ENCODE data around the gene MEIKIN.

The MEIKIN gene

DNA sequence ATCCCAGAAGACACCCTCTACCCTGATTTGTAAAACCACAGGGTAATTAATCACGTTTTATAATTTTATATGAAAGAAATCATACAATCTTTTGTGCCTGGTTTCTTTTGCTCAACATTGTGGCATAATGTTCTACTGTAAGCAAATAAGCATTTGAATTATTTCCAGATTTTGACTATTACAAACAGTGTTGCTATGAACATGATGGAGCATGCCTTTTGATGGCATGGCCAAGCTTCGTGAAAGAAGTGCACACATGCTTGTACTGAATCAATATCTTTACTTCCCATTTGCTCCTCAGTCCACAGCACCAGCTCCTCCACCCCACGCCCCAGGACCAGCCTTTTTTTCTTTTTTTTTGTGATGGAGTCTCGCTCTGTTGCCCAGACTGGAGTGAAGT, 36.1 kb upstream of the MEIKIN start:
- H3K4me1 ChIP-seq (ENCODE audit: low read length) = no peaks in the 10 kb centered on the region

DNA sequence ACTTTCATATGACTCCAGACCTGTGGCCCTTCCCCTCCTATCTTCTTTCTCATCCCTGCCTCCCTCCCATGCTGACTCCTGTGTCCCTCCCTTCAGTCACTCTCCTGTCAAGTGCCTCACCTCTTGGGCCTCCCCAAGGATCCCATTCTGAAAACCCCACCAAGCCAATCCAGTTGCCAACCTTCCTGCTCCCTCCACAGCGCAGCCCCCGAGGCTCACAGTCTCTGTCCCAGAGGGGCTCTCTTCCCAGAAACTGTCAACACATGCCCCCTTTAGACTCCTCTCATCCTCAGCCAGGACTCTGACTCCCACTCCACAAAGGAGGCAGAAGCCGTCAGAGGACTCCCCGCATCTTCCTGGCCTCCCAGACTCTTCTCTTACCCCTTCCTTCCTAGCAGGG, 35.2 kb upstream of the MEIKIN start:
- no peak for TF ChIP-seq EZH2phosphoT487 (IDR thresholded peaks at IDR 0.05; ENCODE audit: low read depth)
- TF ChIP-seq, protein P1, sequence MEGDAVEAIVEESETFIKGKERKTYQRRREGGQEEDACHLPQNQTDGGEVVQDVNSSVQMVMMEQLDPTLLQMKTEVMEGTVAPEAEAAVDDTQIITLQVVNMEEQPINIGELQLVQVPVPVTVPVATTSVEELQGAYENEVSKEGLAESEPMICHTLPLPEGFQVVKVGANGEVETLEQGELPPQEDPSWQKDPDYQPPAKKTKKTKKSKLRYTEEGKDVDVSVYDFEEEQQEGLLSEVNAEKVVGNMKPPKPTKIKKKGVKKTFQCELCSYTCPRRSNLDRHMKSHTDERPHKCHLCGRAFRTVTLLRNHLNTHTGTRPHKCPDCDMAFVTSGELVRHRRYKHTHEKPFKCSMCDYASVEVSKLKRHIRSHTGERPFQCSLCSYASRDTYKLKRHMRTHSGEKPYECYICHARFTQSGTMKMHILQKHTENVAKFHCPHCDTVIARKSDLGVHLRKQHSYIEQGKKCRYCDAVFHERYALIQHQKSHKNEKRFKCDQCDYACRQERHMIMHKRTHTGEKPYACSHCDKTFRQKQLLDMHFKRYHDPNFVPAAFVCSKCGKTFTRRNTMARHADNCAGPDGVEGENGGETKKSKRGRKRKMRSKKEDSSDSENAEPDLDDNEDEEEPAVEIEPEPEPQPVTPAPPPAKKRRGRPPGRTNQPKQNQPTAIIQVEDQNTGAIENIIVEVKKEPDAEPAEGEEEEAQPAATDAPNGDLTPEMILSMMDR (IDR thresholded peaks at IDR 0.05; ENCODE audit: low read depth, low read length) = no peak
- Histone ChIP-seq H3K79me2 (ENCODE audit: low read length) (no peaks in the 10 kb centered on the region), H3K9me3 (ENCODE audit: insufficient read depth, low read length) (no peaks in the 10 kb centered on the region), H4K20me1 (ENCODE audit: insufficient read depth, low read length) (no peaks in the 10 kb centered on the region), H3K9ac (ENCODE audit: low read length) (no peak overlapping the region), H3K4me2 (ENCODE audit: low read length) (no peak overlapping the region), H2AFZ (ENCODE audit: low read depth, low read length) (no peak overlapping the region), H3K27ac (ENCODE audit: low read length) (no peak overlapping the region), H3K36me3 (replicated peaks; ENCODE audit: low read depth, low read length) (no peaks in the 10 kb centered on the region), H3K4me1 (ENCODE audit: low read length) (no peaks in the 10 kb centered on the region), H3K4me3 (ENCODE audit: low read length) (no peak overlapping the region), H3K27me3 (ENCODE audit: low read depth, low read length) (peaks cover 2% of the 10 kb centered on the region; the same call in 1 of the 2 replicates)

More for the DNA sequence above, 36.1 kb upstream of the MEIKIN start:
- H3K27me3 ChIP-seq (ENCODE audit: low read depth, low read length) = peaks cover 2% of the 10 kb centered on the region; the same call in 1 of the 2 replicates
- no peak overlapping the region for H3K4me2 ChIP-seq (ENCODE audit: low read length)
- no peaks in the 10 kb centered on the region for H3K9me3 ChIP-seq (ENCODE audit: insufficient read depth, low read length)
- no peaks in the 10 kb centered on the region for H3K79me2 ChIP-seq (ENCODE audit: low read length)
- H2AFZ ChIP-seq (ENCODE audit: low read depth, low read length) = no peak overlapping the region
- no peaks in the 10 kb centered on the region for H3K36me3 ChIP-seq (replicated peaks; ENCODE audit: low read depth, low read length)
- no peak overlapping the region for H3K9ac ChIP-seq (ENCODE audit: low read length)
- no peak overlapping the region for H3K27ac ChIP-seq (ENCODE audit: low read length)
- no peaks in the 10 kb centered on the region for H4K20me1 ChIP-seq (ENCODE audit: insufficient read depth, low read length)
- TF ChIP-seq EZH2phosphoT487 (IDR thresholded peaks at IDR 0.05; ENCODE audit: low read depth) = no peak
- TF ChIP-seq, protein P1 (IDR thresholded peaks at IDR 0.05; ENCODE audit: low read depth, low read length) = no peak
- H3K4me3 ChIP-seq (ENCODE audit: low read length) = no peak overlapping the region

DNA sequence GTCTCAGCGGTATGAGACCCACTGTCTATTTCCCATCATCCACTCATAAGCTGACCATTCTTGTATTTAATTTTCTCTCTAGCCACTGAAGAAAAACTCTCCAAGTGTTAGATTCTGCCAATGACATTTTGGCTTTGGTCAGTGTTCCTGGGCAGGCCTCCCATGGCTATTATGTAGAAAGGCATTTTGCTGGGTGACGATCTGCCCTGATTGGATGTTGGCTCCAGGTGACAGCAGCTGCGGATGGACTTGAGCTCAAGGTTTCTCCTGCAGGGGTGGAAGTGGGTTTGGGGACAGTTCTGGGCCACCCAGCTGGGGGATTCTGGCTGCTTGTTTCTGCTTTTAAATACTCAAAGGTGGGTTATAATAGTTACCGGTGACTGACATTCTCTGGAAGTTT, 34.4 kb upstream of the MEIKIN start:
- Histone ChIP-seq H3K4me1 (ENCODE audit: low read length) (no peaks in the 10 kb centered on the region), H4K20me1 (ENCODE audit: insufficient read depth, low read length) (no peaks in the 10 kb centered on the region), H3K36me3 (replicated peaks; ENCODE audit: low read depth, low read length) (no peaks in the 10 kb centered on the region)

DNA sequence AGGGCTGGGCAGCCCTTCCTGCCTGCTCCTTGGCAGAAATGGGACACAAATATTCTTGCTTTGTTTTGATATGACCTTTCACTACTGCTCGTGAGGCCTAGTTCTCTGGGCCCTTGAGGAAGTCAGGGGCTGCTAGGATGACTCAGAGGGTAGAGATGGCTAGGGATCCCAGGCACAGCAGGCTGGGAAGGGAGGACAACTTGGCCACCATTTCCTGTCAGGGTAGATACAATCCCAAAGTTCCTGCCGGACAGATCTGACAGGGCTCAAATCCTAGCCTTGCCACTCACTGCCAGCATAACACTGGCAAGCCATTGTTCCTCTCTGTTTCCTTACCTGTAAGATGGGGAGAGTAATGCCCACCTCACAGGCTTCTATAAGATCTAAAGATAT, 31.7 kb upstream of the MEIKIN start:
- H3K9me3 ChIP-seq (ENCODE audit: insufficient read depth, low read length) = no peaks in the 10 kb centered on the region
- H3K4me2 ChIP-seq (ENCODE audit: low read length) = no peak overlapping the region
- no peak overlapping the region for H3K27ac ChIP-seq (ENCODE audit: low read length)
- H3K4me3 ChIP-seq (ENCODE audit: low read length) = no peak overlapping the region
- no peaks in the 10 kb centered on the region for H3K4me1 ChIP-seq (ENCODE audit: low read length)
- TF ChIP-seq, protein P1 (IDR thresholded peaks at IDR 0.05; ENCODE audit: low read depth, low read length) = no peak
- no peak for TF ChIP-seq EZH2phosphoT487 (IDR thresholded peaks at IDR 0.05; ENCODE audit: low read depth)
- H4K20me1 ChIP-seq (ENCODE audit: insufficient read depth, low read length) = no peaks in the 10 kb centered on the region
- H3K79me2 ChIP-seq (ENCODE audit: low read length) = no peaks in the 10 kb centered on the region
- no peak overlapping the region for H2AFZ ChIP-seq (ENCODE audit: low read depth, low read length)
- no peak overlapping the region for H3K9ac ChIP-seq (ENCODE audit: low read length)
- H3K36me3 ChIP-seq (replicated peaks; ENCODE audit: low read depth, low read length) = no peaks in the 10 kb centered on the region
- peaks cover 2% of the 10 kb centered on the region; the same call in 1 of the 2 replicates for H3K27me3 ChIP-seq (ENCODE audit: low read depth, low read length)

More for the DNA sequence above, 34.4 kb upstream of the MEIKIN start:
- Histone ChIP-seq H3K27ac (ENCODE audit: low read length) (no peak overlapping the region), H3K79me2 (ENCODE audit: low read length) (no peaks in the 10 kb centered on the region), H2AFZ (ENCODE audit: low read depth, low read length) (no peak overlapping the region), H3K9me3 (ENCODE audit: insufficient read depth, low read length) (no peaks in the 10 kb centered on the region), H3K27me3 (ENCODE audit: low read depth, low read length) (peaks cover 2% of the 10 kb centered on the region; the same call in 1 of the 2 replicates), H3K9ac (ENCODE audit: low read length) (no peak overlapping the region), H3K4me2 (ENCODE audit: low read length) (no peak overlapping the region), H3K4me3 (ENCODE audit: low read length) (no peak overlapping the region)
- no peak for TF ChIP-seq EZH2phosphoT487 (IDR thresholded peaks at IDR 0.05; ENCODE audit: low read depth)
- TF ChIP-seq, protein P1 (IDR thresholded peaks at IDR 0.05; ENCODE audit: low read depth, low read length) = no peak
